ENCODE measurements around the gene NAP1L4. TPM values are rescaled to one million over a fixed set of nuclear protein-coding genes. Genes with fewer than 3 reads are reported as not detected.

The NAP1L4 gene
- total and polyA plus RNA-seq, 2 donors, result 133 to 157 TPM

DNA sequence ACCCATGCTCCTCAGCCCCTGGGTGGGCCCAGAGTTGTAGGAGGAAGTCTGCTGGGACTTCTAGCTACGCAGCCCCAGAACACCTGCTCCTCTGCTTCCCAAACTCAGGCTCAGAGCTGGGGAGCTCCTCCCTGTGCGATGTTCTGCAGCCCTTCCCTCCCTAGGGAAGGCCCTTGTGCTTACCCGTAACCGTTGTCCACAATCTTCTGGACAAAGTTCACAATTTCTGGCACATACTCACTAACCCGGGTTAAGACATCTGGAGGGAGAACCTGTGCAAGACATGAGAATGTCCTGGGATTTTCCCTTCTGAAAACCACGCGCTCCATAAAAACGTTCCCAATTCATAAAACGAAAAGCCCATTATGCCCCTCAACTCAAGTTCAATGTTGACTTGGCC is 36.7 kb upstream of the NAP1L4 start:
- H3K4me1 ChIP-seq (ENCODE audit: control insufficient read depth in 2 of 2, insufficient read depth in 2 of 2, low read length in 2 of 2), result no peaks in the 10 kb centered on the region

DNA sequence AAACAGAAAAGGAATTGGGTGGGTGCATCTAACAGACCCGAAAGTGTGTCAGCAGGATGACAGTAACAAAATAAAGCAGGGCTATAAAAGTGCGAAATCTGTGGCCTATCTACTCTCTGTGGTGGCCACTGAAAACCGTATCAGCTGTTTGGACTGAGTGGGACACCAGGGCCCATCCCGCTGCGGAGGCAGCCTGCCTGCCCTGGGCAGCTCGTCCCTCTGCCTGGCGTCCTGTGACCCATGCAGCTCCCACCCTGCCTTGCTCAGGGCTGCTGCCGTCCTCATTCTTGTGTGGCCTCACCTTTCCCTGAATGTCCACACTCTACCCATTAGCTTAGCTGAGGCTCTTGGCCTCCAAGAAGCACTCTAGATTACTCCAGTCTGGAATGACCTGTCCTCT is 34.7 kb upstream of the NAP1L4 start:
- peaks cover 0 to 12% of the 10 kb centered on the region in 2 donors for H3K4me1 ChIP-seq (ENCODE audit: control insufficient read depth in 2 of 2, insufficient read depth in 2 of 2, low read length in 2 of 2)
- H3K27me3 ChIP-seq (ENCODE audit: control insufficient read depth in 2 of 2, insufficient read depth in 1 of 2, low read length in 1 of 2), result no peaks in the 10 kb centered on the region
- DNase-seq (ENCODE audit: low read depth in 6 of 9, low spot score in 9 of 9), result no peak
- H3K9me3 ChIP-seq (ENCODE audit: control insufficient read depth in 2 of 2, insufficient read depth in 1 of 2, low read length in 1 of 2), result no peaks in the 10 kb centered on the region
- WGBS, result 98% methylated on average over 8 of the region's 8 CpGs
- H3K27ac ChIP-seq (ENCODE audit: low read depth in 1 of 2, low read length in 1 of 2), result no peak overlapping the region
- peaks cover 26 to 48% of the 10 kb centered on the region in 2 donors for H3K36me3 ChIP-seq (ENCODE audit: control insufficient read depth in 2 of 2, insufficient read depth in 2 of 2, low read length in 1 of 2)
- no peak overlapping the region for H3K4me3 ChIP-seq (ENCODE audit: low read length in 2 of 2)

More for the DNA sequence above, 36.7 kb upstream of the NAP1L4 start:
- no peak for DNase-seq (ENCODE audit: low read depth in 6 of 9, low spot score in 9 of 9)
- WGBS, result 98% methylated on average over 9 of the region's 9 CpGs
- Histone ChIP-seq H3K4me3 (ENCODE audit: low read length in 2 of 2) (no peak overlapping the region), H3K36me3 (ENCODE audit: control insufficient read depth in 2 of 2, insufficient read depth in 2 of 2, low read length in 1 of 2) (peaks cover 26 to 52% of the 10 kb centered on the region in 2 donors), H3K9me3 (ENCODE audit: control insufficient read depth in 2 of 2, insufficient read depth in 1 of 2, low read length in 1 of 2) (no peaks in the 10 kb centered on the region), H3K27me3 (ENCODE audit: control insufficient read depth in 2 of 2, insufficient read depth in 1 of 2, low read length in 1 of 2) (no peaks in the 10 kb centered on the region), H3K27ac (ENCODE audit: low read depth in 1 of 2, low read length in 1 of 2) (no peak overlapping the region)

DNA sequence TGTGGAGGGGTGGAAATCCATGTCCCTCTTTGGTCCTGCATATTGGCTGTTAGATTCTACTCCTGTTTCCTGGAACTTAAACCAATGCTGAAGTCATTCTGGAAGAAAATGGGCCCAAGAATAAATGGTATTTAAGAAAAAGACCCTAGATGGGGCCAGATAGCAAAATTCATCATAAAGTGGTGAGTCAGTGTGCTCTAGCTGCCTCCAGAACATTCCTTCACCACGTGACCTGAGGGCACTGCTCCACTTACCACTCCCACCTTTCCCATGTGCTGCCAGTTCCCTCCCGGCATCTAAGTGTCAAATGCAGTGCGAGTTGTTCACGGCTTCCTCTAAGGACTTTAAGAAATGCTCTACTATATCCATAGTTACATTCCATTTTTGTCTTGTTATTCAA is 30.9 kb upstream of the NAP1L4 start:
- WGBS, result 97% methylated on average over 4 of the region's 4 CpGs
- Histone ChIP-seq H3K27ac (ENCODE audit: low read depth in 1 of 2, low read length in 1 of 2) (no peak overlapping the region), H3K27me3 (ENCODE audit: control insufficient read depth in 2 of 2, insufficient read depth in 1 of 2, low read length in 1 of 2) (no peaks in the 10 kb centered on the region), H3K4me1 (ENCODE audit: control insufficient read depth in 2 of 2, insufficient read depth in 2 of 2, low read length in 2 of 2) (peaks cover 0 to 28% of the 10 kb centered on the region in 2 donors), H3K9me3 (ENCODE audit: control insufficient read depth in 2 of 2, insufficient read depth in 1 of 2, low read length in 1 of 2) (no peaks in the 10 kb centered on the region), H3K36me3 (ENCODE audit: control insufficient read depth in 2 of 2, insufficient read depth in 2 of 2, low read length in 1 of 2) (peaks cover 29 to 40% of the 10 kb centered on the region in 2 donors), H3K4me3 (ENCODE audit: low read length in 2 of 2) (no peak overlapping the region)
- DNase-seq (ENCODE audit: low read depth in 6 of 9, low spot score in 9 of 9), result no peak

DNA sequence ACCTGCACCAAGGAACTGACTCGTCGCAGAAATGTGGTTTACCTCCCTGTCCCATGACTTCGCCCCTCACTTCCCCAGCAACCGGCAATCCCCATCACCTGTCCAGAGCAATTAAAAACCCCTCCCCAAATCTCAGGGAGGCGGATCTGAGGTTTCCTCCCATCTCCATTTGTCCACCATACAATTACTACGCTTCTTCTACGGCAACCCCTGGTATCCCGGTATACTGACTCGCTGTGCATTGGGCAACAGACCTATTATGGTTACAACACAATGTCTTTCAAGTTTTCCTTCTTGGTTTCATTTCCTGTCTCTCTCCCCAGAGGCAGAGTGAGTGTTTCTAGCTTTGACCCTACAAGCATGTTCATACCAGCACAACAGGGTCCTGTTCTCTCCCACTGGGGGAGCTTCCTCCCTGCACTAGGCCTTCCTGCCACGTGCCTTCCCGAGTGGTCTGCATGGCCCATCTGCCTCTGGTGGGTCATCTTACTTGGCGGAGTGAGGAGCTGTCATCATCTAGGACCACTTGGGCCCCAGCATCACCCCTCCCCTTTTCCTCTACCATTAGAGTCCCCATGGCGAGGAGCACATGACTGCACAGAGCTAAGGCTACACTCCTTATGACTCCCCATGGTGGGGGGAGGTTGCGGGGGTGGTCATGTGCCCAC is 30.3 kb upstream of the NAP1L4 start:
- Histone ChIP-seq H3K9me3 (ENCODE audit: control insufficient read depth in 2 of 2, insufficient read depth in 1 of 2, low read length in 1 of 2) (no peaks in the 10 kb centered on the region), H3K27me3 (ENCODE audit: control insufficient read depth in 2 of 2, insufficient read depth in 1 of 2, low read length in 1 of 2) (no peaks in the 10 kb centered on the region), H3K36me3 (ENCODE audit: control insufficient read depth in 2 of 2, insufficient read depth in 2 of 2, low read length in 1 of 2) (peaks cover 34 to 44% of the 10 kb centered on the region in 2 donors), H3K27ac (ENCODE audit: low read depth in 1 of 2, low read length in 1 of 2) (no peak overlapping the region), H3K4me3 (ENCODE audit: low read length in 2 of 2) (no peak overlapping the region), H3K4me1 (ENCODE audit: control insufficient read depth in 2 of 2, insufficient read depth in 2 of 2, low read length in 2 of 2) (peaks cover 0 to 28% of the 10 kb centered on the region in 2 donors)
- peak in 1 of 9 donors; percentile 32 for DNase-seq (ENCODE audit: low read depth in 6 of 9, low spot score in 9 of 9)
- 92% methylated on average over 14 of the region's 14 CpGs for WGBS

DNA sequence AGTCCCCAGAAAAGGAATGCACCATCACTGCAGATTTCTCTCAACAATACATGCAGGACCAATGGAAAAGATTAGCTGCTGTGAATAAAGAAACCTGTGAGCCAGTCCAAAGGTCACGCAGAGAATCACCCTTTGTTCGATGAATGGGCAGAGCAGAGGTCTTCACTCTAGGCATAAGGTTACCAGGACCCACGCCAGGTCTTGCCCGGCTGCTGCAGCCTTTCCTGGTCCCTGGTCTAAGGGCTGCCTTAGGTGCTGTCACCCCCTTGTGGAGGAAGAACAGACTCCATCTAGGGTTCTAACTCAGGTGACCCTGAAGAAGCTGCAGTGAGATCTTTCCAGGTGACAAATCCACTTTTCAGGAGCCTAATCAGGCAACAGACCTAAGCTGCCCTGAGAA is 29.0 kb upstream of the NAP1L4 start:
- WGBS, result 84% methylated on average over 4 of the region's 4 CpGs
- no peaks in the 10 kb centered on the region for H3K27me3 ChIP-seq (ENCODE audit: control insufficient read depth in 2 of 2, insufficient read depth in 1 of 2, low read length in 1 of 2)
- DNase-seq (ENCODE audit: low read depth in 6 of 9, low spot score in 9 of 9), result peak in 5 of 9 donors; percentile 23 to 64 (median 41)

DNA sequence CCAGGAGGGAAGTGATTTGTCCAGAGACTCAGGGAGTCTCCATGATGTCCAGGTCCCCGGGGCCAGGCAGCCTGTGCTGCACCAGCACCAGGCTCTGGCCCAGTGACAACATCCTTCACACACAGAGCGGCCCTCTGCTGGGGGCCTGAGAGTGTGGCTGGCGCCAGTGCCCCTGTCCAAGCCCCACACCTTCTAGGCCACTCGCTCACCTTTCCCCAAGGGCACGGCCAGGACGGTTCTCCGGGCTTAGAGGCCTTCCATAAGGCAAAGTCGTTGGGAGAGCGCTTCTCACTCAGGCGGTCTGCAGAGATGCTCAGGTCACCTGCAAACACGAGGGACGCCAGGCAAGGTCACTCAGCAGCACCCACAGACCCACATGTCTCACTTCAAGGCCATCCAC is 27.9 kb upstream of the NAP1L4 start:
- Histone ChIP-seq H3K9me3 (ENCODE audit: control insufficient read depth in 2 of 2, insufficient read depth in 1 of 2, low read length in 1 of 2) (no peaks in the 10 kb centered on the region), H3K36me3 (ENCODE audit: control insufficient read depth in 2 of 2, insufficient read depth in 2 of 2, low read length in 1 of 2) (peaks cover 43 to 47% of the 10 kb centered on the region in 2 donors), H3K4me1 (ENCODE audit: control insufficient read depth in 2 of 2, insufficient read depth in 2 of 2, low read length in 2 of 2) (peaks cover 5 to 39% of the 10 kb centered on the region in 2 donors), H3K4me3 (ENCODE audit: low read length in 2 of 2) (no peak overlapping the region), H3K27ac (ENCODE audit: low read depth in 1 of 2, low read length in 1 of 2) (no peak overlapping the region), H3K27me3 (ENCODE audit: control insufficient read depth in 2 of 2, insufficient read depth in 1 of 2, low read length in 1 of 2) (no peaks in the 10 kb centered on the region)
- WGBS, result 98% methylated on average over 12 of the region's 12 CpGs
- no peak for DNase-seq (ENCODE audit: low read depth in 6 of 9, low spot score in 9 of 9)

More for the DNA sequence above, 29.0 kb upstream of the NAP1L4 start:
- no peak overlapping the region for H3K27ac ChIP-seq (ENCODE audit: low read depth in 1 of 2, low read length in 1 of 2)
- no peaks in the 10 kb centered on the region for H3K9me3 ChIP-seq (ENCODE audit: control insufficient read depth in 2 of 2, insufficient read depth in 1 of 2, low read length in 1 of 2)
- no peak overlapping the region for H3K4me3 ChIP-seq (ENCODE audit: low read length in 2 of 2)
- H3K36me3 ChIP-seq (ENCODE audit: control insufficient read depth in 2 of 2, insufficient read depth in 2 of 2, low read length in 1 of 2), result peaks cover 41% of the 10 kb centered on the region in 2 donors
- H3K4me1 ChIP-seq (ENCODE audit: control insufficient read depth in 2 of 2, insufficient read depth in 2 of 2, low read length in 2 of 2), result peaks cover 0 to 28% of the 10 kb centered on the region in 2 donors

DNA sequence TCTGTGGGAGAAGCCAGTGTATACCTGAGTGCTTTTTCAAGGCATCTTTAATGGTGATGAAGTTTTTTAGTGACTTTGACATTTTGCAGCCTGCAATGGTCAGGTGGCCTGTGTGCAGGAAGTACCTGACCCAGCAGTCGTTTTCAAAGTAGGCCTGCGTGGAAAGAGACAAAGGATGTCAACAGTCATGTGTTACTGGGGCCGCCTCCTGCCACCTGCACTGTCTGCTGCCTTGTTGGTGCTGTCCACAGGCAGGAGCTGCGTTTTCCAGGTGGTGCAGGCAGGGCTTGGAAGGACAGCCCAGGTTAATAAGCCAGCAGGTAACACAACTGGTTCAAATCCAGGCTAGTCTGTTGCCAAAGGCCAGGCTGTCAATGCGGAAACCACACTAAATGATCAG is 26.5 kb upstream of the NAP1L4 start:
- H3K9me3 ChIP-seq (ENCODE audit: control insufficient read depth in 2 of 2, insufficient read depth in 1 of 2, low read length in 1 of 2), result peaks cover 0 to 5% of the 10 kb centered on the region in 2 donors
- H3K27me3 ChIP-seq (ENCODE audit: control insufficient read depth in 2 of 2, insufficient read depth in 1 of 2, low read length in 1 of 2), result no peaks in the 10 kb centered on the region
- peaks cover 17 to 53% of the 10 kb centered on the region in 2 donors for H3K4me1 ChIP-seq (ENCODE audit: control insufficient read depth in 2 of 2, insufficient read depth in 2 of 2, low read length in 2 of 2)
- 86% methylated on average over 5 of the region's 5 CpGs for WGBS
- peak in 2 of 9 donors; percentile 28 to 53 for DNase-seq (ENCODE audit: low read depth in 6 of 9, low spot score in 9 of 9)
- peak overlapping the region in 1 of 2 donors; percentile 45 for H3K27ac ChIP-seq (ENCODE audit: low read depth in 1 of 2, low read length in 1 of 2)
- H3K36me3 ChIP-seq (ENCODE audit: control insufficient read depth in 2 of 2, insufficient read depth in 2 of 2, low read length in 1 of 2), result peaks cover 38 to 47% of the 10 kb centered on the region in 2 donors
- no peak overlapping the region for H3K4me3 ChIP-seq (ENCODE audit: low read length in 2 of 2)

DNA sequence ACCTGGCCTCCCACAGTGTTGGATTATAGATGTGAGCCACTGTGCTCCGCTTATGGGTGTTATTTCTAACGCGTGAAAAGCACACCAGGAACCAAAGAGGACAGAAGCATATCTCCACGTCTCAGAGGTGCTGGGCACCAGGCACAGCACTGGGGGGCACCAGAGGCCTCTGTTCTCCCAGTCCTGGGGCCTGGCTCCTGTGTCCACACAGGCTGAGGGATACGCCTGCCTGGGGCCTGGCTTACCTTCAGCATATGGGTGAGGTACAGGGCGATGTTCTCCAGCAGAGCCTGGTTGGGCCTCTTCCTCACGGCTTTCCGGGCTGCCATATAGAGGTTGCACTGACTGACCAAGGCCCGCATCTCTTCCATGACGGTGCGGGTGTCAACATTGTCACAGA is 24.7 kb upstream of the NAP1L4 start:
- 98% methylated on average over 11 of the region's 11 CpGs for WGBS
- Histone ChIP-seq H3K27ac (ENCODE audit: low read depth in 1 of 2, low read length in 1 of 2) (no peak overlapping the region), H3K4me3 (ENCODE audit: low read length in 2 of 2) (no peak overlapping the region), H3K4me1 (ENCODE audit: control insufficient read depth in 2 of 2, insufficient read depth in 2 of 2, low read length in 2 of 2) (peaks cover 17 to 43% of the 10 kb centered on the region in 2 donors), H3K36me3 (ENCODE audit: control insufficient read depth in 2 of 2, insufficient read depth in 2 of 2, low read length in 1 of 2) (peaks cover 45 to 52% of the 10 kb centered on the region in 2 donors), H3K9me3 (ENCODE audit: control insufficient read depth in 2 of 2, insufficient read depth in 1 of 2, low read length in 1 of 2) (peaks cover 0 to 5% of the 10 kb centered on the region in 2 donors), H3K27me3 (ENCODE audit: control insufficient read depth in 2 of 2, insufficient read depth in 1 of 2, low read length in 1 of 2) (no peaks in the 10 kb centered on the region)
- no peak for DNase-seq (ENCODE audit: low read depth in 6 of 9, low spot score in 9 of 9)

DNA sequence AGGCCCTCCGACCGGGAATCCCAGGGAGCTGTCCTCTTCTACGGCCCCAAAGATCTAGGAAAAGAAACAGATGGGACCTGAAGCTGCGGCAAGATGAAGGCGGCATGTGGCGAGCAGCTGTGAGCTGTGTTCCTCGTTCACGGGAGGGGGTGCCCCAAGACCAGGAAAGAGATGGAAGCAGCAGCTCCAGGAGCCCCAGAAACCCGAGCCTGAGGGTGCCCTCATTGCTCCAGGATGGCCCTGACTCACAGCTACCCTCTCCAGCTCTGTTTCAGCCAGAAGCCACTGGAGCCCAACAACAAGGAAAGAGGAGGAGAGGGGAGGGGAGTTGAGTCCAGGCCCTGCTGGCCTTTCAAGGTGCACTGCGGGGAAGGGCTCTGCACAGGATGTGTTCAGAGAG is 23.7 kb upstream of the NAP1L4 start:
- no peak for DNase-seq (ENCODE audit: low read depth in 6 of 9, low spot score in 9 of 9)
- Histone ChIP-seq H3K4me1 (ENCODE audit: control insufficient read depth in 2 of 2, insufficient read depth in 2 of 2, low read length in 2 of 2) (peaks cover 17 to 41% of the 10 kb centered on the region in 2 donors), H3K27me3 (ENCODE audit: control insufficient read depth in 2 of 2, insufficient read depth in 1 of 2, low read length in 1 of 2) (no peaks in the 10 kb centered on the region)

More for the DNA sequence above, 23.7 kb upstream of the NAP1L4 start:
- H3K27ac ChIP-seq (ENCODE audit: low read depth in 1 of 2, low read length in 1 of 2), result no peak overlapping the region
- peaks cover 0 to 5% of the 10 kb centered on the region in 2 donors for H3K9me3 ChIP-seq (ENCODE audit: control insufficient read depth in 2 of 2, insufficient read depth in 1 of 2, low read length in 1 of 2)
- peaks cover 51 to 56% of the 10 kb centered on the region in 2 donors for H3K36me3 ChIP-seq (ENCODE audit: control insufficient read depth in 2 of 2, insufficient read depth in 2 of 2, low read length in 1 of 2)
- no peak overlapping the region for H3K4me3 ChIP-seq (ENCODE audit: low read length in 2 of 2)
- 98% methylated on average over 10 of the region's 10 CpGs for WGBS

Measured in thymus (tissue), 11 donors.